Muscle of arm (tissue), 12 donors: ENCODE measurements around the gene PRRC2C. TPM values are rescaled to one million over a fixed set of nuclear protein-coding genes. Genes with fewer than 3 reads are reported as not detected.
"Not testable (repeated sequence)": the region's sequence is repeated elsewhere in the genome, so short reads cannot be mapped to it uniquely, and the experiment has no call there.

ENCODE experiments used
- DNase-seq: peaks from one replicate; pipeline ENCODE4 v3.0.0-alpha.2; 2013
- polyA plus RNA-seq, 12 donors: library from polyadenylated mRNA; unstranded; fragments of 120-200 nt; gene quantifications; one replicate each; pipeline ENCODE4 v1.2.1, GENCODE V29; 2013; ENCODE audit not compliant: insufficient read length in 12 of 12

Gene PRRC2C
- polyA plus RNA-seq, 12 donors = 58.5 to 148 (median 72.7) TPM; not detected in 1

GRCh38 chr1:171581766-171582165 is 96.4 kb downstream of the PRRC2C start:
- DNase-seq = no peak

- no peak for DNase-seq
These were observed 97.3 kb downstream of the PRRC2C start for GRCh38 chr1:171582589-171582988.

GRCh38 chr1:171583591-171584201 is 98.4 kb downstream of the PRRC2C start:
- no peak for DNase-seq

- no peak for DNase-seq
These were observed 100.4 kb downstream of the PRRC2C start for GRCh38 chr1:171585715-171586114.

- no peak for DNase-seq
These were observed 102.9 kb downstream of the PRRC2C start for GRCh38 chr1:171588230-171588629.

GRCh38 chr1:171590022-171590421 is 104.7 kb downstream of the PRRC2C start:
- no peak for DNase-seq

GRCh38 chr1:171595324-171595723 is 110.0 kb downstream of the PRRC2C start:
- no peak for DNase-seq

- no peak for DNase-seq
These were observed 110.8 kb downstream of the PRRC2C start for GRCh38 chr1:171596119-171596518.

- no peak for DNase-seq
These were observed 111.4 kb downstream of the PRRC2C start for GRCh38 chr1:171596705-171597104.

- no peak for DNase-seq
These were observed 111.9 kb downstream of the PRRC2C start for GRCh38 chr1:171597203-171597602.

GRCh38 chr1:171600310-171600709 is 115.0 kb downstream of the PRRC2C start:
- DNase-seq = not testable (repeated sequence)

GRCh38 chr1:171600862-171601261 is 115.5 kb downstream of the PRRC2C start:
- DNase-seq = no peak

- not testable (repeated sequence) for DNase-seq
These were observed 117.7 kb downstream of the PRRC2C start for GRCh38 chr1:171603042-171603441.

GRCh38 chr1:171606402-171606941 is 121.1 kb downstream of the PRRC2C start:
- no peak for DNase-seq

GRCh38 chr1:171610385-171610784 is 125.1 kb downstream of the PRRC2C start:
- no peak for DNase-seq

- DNase-seq = no peak
These were observed 126.0 kb downstream of the PRRC2C start for GRCh38 chr1:171611306-171611705.

GRCh38 chr1:171613282-171613681 is 128.0 kb downstream of the PRRC2C start:
- no peak for DNase-seq

GRCh38 chr1:171615122-171615906 is 130.0 kb downstream of the PRRC2C start:
- not testable (repeated sequence) for DNase-seq

- no peak for DNase-seq
These were observed 131.3 kb downstream of the PRRC2C start for GRCh38 chr1:171616586-171616985.

- no peak for DNase-seq
These were observed 136.8 kb downstream of the PRRC2C start, which contains the start of gene MYOCOS for GRCh38 chr1:171622152-171622462. Gene MYOCOS (plus strand): TSS chr1:171622243. CDS start chr1:171623884, 1,641 bp downstream.

GRCh38 chr1:171623651-171624331 is 138.5 kb downstream of the PRRC2C start:
- no peak for DNase-seq

GRCh38 chr1:171625225-171625624 is 139.9 kb downstream of the PRRC2C start:
- DNase-seq = no peak

GRCh38 chr1:171627020-171627419 is 141.7 kb downstream of the PRRC2C start:
- DNase-seq = no peak
